HPDE6-E6E7 (cell line): ENCODE measurements around the gene ITPRIP.

Experiments
- DNase-seq: peaks from one replicate; pipeline ENCODE4 v3.0.0; 2011; ENCODE audit warnings: missing footprints; ENCODE audit errors: extremely low spot score

Gene ITPRIP

DNA sequence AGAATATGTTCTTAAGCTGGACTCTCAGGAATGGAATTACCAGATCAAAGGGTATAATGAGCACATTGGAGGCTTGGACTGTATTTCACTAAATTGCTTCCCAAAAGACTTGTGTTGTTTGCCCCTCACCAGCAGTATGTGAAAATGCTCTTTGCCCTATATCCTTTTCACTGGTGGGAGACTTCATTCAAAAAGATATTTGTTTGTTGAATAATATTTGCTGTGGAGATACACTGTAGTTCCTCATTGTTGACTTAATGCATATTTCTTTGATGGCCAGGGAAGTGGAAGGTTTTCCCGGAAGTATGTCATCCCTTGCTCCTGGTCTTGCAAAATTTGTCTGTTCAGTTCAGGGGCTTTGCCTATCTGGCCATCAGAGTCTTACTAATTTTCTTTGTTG, 49.9 kb downstream of the ITPRIP start:
- DNase-seq: no peak

GRCh38 chr10:104286939-104287338, 51.3 kb downstream of the ITPRIP start:
- no peak for DNase-seq

GRCh38 chr10:104284846-104285245, 53.4 kb downstream of the ITPRIP start:
- DNase-seq: no peak

GRCh38 chr10:104281694-104282093, 56.6 kb downstream of the ITPRIP start:
- no peak for DNase-seq

DNA sequence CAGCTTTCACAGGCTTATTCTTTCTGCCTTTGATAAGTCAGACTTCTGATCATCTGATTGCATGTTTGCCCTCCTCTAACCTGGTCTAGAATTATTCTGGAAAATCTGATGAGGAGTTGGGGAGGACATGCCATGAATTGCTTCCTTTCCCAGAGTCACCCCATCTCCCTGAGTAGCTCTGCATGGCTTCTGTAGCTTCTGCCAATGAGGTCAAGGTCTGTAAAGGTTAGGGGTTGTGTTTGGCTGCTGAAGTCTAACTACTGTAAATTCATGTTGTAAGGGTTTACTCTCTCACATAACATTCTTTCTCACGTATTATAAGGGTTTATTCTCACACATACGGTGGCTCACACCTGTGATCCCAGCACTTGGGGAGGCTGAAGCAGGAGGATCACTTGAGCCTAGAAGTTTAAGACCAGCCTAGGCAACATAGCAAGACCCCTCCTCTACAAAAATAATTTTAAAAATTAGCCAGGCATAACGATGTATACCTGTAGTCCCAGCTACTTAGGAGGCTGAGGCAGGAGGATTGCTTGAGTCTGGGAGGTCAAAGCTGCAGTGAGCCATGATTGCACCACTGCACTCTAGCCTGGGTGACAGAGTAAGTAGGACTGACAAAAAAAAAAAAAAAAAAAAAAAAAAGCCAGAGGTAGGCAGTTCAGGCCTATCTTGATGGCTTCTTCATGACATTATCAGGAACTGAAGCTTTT, 58.6 kb downstream of the ITPRIP start:
- no peak for DNase-seq

- DNase-seq: no peak
Measured at GRCh38 chr10:104277785-104278184, 60.5 kb downstream of the ITPRIP start.

GRCh38 chr10:104276192-104276591, 62.1 kb downstream of the ITPRIP start:
- DNase-seq: no peak

DNA sequence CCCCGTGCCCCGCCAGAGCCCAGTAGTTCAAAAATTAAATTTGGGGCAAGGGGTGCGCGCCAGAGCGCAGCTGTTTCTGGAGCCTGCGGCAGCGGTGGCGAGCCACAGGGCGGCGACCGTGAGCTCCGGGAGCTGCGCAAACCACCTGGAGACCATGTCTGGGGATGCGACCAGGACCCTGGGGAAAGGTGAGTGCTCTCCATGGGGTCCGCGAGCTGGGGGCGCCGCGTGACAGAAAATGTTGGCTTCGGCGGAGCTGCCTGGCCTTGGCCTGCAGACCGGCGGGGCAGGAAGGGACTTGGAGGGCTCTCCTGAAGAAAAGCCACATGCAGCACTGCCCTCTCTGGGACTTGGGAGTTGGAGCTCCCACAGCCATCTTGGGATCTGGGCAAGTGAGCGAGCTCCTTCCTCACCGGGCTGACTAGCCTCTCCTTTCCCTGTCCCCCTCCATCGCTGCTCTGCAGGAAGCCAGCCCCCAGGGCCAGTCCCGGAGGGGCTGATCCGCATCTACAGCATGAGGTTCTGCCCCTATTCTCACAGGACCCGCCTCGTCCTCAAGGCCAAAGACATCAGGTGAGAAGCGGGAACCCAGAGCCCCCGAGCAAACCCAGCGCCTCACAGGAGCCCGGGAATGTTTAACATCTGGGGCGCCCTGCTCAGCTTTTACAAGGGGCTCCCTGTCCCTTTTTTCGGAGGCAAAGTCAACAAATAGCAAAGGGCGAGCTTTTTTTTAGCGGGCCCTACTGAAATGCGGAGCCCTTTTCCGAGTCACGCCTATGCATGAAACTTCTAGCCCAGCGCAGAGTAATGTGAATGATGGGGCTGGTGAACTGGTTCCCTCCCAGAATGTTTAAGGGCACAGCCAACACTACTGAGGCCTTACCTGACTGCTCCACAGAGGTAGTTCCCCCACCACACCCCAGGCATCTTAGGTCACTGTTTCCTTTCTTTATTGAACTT, 63.2 kb downstream of the ITPRIP start:
- DNase-seq: peak; percentile 79

DNA sequence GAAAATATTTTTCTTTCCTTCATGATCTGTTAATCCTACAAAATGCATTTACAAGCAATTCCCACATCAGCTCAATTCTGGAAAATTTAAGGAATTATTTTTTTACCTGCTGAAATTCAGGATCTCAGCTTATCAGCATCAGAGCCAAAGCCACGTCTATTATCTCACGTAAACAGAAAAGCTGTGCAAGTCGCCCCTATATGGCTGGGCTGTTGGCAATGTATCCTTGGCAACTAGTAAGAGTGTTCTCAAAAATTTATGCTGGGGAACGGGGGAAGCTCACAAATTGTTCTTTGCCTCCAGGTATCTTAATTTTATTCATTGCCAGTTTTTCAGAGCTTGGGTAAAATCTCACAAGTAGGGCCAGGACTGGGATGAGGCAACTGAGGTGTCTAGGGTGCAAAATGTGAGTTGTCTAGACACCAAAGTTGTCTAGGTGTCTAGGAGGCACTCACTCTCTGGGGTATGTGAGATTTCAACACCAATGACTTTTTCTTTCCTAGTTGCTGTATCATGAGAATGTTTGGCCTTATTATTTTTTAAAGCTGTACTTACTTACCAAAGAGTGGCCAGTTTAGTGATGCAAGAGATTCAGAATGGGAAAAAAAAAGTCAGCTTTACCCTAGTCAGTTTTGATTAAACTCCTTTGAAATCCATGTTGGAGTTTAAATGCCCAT, 64.2 kb downstream of the ITPRIP start:
- DNase-seq: no peak

- no peak for DNase-seq
Measured at GRCh38 chr10:104273286-104273685, 65.0 kb downstream of the ITPRIP start.

- peak; percentile 100 for DNase-seq
Measured at GRCh38 chr10:104268713-104269645, 69.3 kb downstream of the ITPRIP start, which contains the start of gene GSTO2. GSTO2 (plus strand) TSS chr10:104269184; CDS start chr10:104274916, 5,732 bp downstream.

GRCh38 chr10:104268405-104268712, 69.9 kb downstream of the ITPRIP start:
- DNase-seq: no peak

- no peak for DNase-seq
Measured at GRCh38 chr10:104267721-104268404, 70.4 kb downstream of the ITPRIP start.

GRCh38 chr10:104264783-104265182, 73.5 kb downstream of the ITPRIP start:
- no peak for DNase-seq

DNA sequence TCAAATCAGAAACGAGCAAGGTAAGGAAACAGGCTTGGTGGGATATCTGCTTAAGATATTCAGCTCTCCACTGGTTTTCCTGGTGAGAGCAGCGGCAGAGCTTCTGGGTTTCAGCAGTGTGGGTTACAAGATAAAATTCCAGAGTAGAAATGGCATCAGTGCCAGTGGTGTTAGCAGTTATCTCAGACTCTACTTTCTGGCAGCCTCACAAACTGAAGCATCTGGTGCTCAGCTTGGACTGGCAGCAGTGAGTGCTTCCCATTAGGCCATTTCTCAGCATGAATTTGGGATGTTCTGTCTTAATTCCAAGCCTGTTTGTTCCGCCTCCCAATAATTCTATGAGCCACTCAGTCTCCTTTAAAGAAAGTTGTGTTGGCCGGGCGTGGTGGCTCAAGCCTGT, 76.2 kb downstream of the ITPRIP start:
- DNase-seq: no peak

DNA sequence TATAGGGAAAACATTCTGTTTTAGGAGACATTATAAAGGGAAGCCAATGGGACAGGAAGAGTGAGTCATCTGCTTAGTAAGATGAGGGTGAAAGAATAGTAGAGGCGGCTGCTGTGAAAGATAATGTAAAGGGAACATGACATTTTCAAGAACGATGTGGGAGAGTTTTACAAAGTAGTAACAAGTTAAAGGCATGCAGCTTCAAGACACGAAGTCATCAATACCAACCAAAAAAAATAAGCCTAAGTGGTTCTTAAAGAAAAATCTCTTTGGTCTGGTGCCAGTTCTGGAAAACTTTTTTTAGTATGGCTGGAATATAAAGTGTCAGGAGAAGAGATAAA, 77.5 kb downstream of the ITPRIP start:
- DNase-seq: no peak

- no peak for DNase-seq
Measured at GRCh38 chr10:104259999-104260774, 78.1 kb downstream of the ITPRIP start.
